ENCODE results near the gene HMGN3. TPM values are rescaled to one million over a fixed set of nuclear protein-coding genes. Genes with fewer than 3 reads are reported as not detected.

Gene HMGN3
- total and polyA plus RNA-seq, 2 of the 4 experiments (the other 2 are of a cell fraction): 6.8 to 35.5 TPM

- Histone ChIP-seq H3K4me3 (ENCODE audit: insufficient read depth, low read depth, low read length) (no peak overlapping the region), H3K9me3 (ENCODE audit: control insufficient read depth, insufficient read depth, low read length) (no peaks in the 10 kb centered on the region), H2BK120ac (ENCODE audit: low read depth, low read length) (no peak overlapping the region), H2AK5ac (ENCODE audit: low read depth, low read length) (no peak overlapping the region), H3K56ac (ENCODE audit: extremely low read depth, insufficient read depth, low read length) (no peak overlapping the region), H3K79me1 (ENCODE audit: low read depth in 1 of 2, low read length in 2 of 2) (no peaks in the 10 kb centered on the region), H2AK9ac (replicated peaks; ENCODE audit: low read depth, low read length, poor library complexity) (no peak overlapping the region), H2BK20ac (ENCODE audit: low read depth, low read length) (no peak overlapping the region), H3K18ac (ENCODE audit: low read depth, low read length) (no peak overlapping the region), H4K20me1 (ENCODE audit: insufficient read depth, low read length) (no peaks in the 10 kb centered on the region), H4K5ac (ENCODE audit: low read depth, low read length) (no peak overlapping the region), H3K36me3 (ENCODE audit: control insufficient read depth, insufficient read depth, low read length) (no peaks in the 10 kb centered on the region), H3K9me1 (ENCODE audit: insufficient read depth, low read length) (no peaks in the 10 kb centered on the region), H3K4me2 (ENCODE audit: low read depth, low read length) (no peak overlapping the region), H3K4me1 (ENCODE audit: control insufficient read depth, insufficient read depth, low read length) (no peaks in the 10 kb centered on the region), H4K8ac (ENCODE audit: low read depth in 2 of 2, low read length in 2 of 2) (no peak overlapping the region), H3K23ac (ENCODE audit: low read depth, low read length) (no peak overlapping the region), H3K9ac (ENCODE audit: low read depth, low read length) (no peak overlapping the region), H3K27ac (ENCODE audit: insufficient read depth, low read length) (no peak overlapping the region), H2AFZ (replicated peaks; ENCODE audit: low read length, poor library complexity) (no peak overlapping the region), H2BK15ac (ENCODE audit: low read depth, low read length) (no peak overlapping the region), H3K14ac (replicated peaks; ENCODE audit: low read depth, low read length) (no peak overlapping the region), H3K4ac (ENCODE audit: low read depth, low read length) (no peak overlapping the region), H2BK5ac (ENCODE audit: low read depth, low read length, poor library complexity, severe bottlenecking) (no peak overlapping the region), H4K91ac (ENCODE audit: insufficient read depth, low read depth, low read length) (no peak overlapping the region), H3K27me3 (ENCODE audit: control insufficient read depth, insufficient read depth, low read length) (no peaks in the 10 kb centered on the region)
- TF ChIP-seq CEBPB (IDR thresholded peaks at IDR 0.05; ENCODE audit: low read depth, low read length): no peak
- TF ChIP-seq NFE2L2 (IDR thresholded peaks at IDR 0.05; ENCODE audit: low read depth, low read length): no peak
- no peak for TF ChIP-seq BHLHE40 (IDR thresholded peaks at IDR 0.05; ENCODE audit: low read depth, low read length)
- TF ChIP-seq RCOR1 (IDR thresholded peaks at IDR 0.05; ENCODE audit: insufficient replicate concordance, low read length): no peak
- no peak for TF ChIP-seq ELK1 (IDR thresholded peaks at IDR 0.05; ENCODE audit: borderline replicate concordance, low read depth, low read length)
- no peak for TF ChIP-seq FOS (IDR thresholded peaks at IDR 0.05; ENCODE audit: low read depth, low read length)
- dilution Hi-C loops (cut with HindIII; ENCODE audit: low sequenced_read_pairs, unreplicated experiment): no loop called here
- DNase-seq (no peak), ATAC-seq (ENCODE audit: low read depth) (no peak)
- no CpG with 5 or more reads among the region's 1 CpG for whole genome bisulfite sequencing, 2 experiments (ENCODE audit: extremely low coverage in 2 of 2, insufficient read length in 1 of 2)
- ChIA-PET POLR2A (ENCODE audit: unreplicated experiment) (no interaction called here), CTCF (no interaction called here)
- BruUV-seq (replicated peaks): no TSS peak
- intact Hi-C loops (cut with micrococcal nuclease): no loop called here
- in situ Hi-C loops (cut with MboI; ENCODE audit: low sequenced_read_pairs): no loop called here
Observed at GRCh38 chr6:79267128-79267527, 32.6 kb upstream of the HMGN3 start.
